ENCODE results near the gene AHNAK.
A peak's percentile ranks its signal among the peaks of the same experiment; 100 is the strongest.
"Not testable (repeated sequence)": the region's sequence is repeated elsewhere in the genome, so short reads cannot be mapped to it uniquely, and the experiment has no call there.

AHNAK gene

GRCh38 chr11:62401811-62402210, 144.8 kb downstream of the AHNAK start:
- no peak for DNase-seq

GRCh38 chr11:62401356-62401755, 145.2 kb downstream of the AHNAK start:
- DNase-seq, result no peak

GRCh38 chr11:62400760-62401159, 145.8 kb downstream of the AHNAK start:
- no peak for DNase-seq

- no peak for DNase-seq
Measured at GRCh38 chr11:62400281-62400680, 146.3 kb downstream of the AHNAK start.

GRCh38 chr11:62399878-62400266, 146.7 kb downstream of the AHNAK start:
- DNase-seq, result no peak

- DNase-seq, result no peak
Measured at GRCh38 chr11:62399172-62399877, 147.3 kb downstream of the AHNAK start.

- peak in 3 of 4 experiments; percentile 21 to 54 (median 40) for DNase-seq
Measured at GRCh38 chr11:62398011-62398994, 148.3 kb downstream of the AHNAK start.

- no peak for DNase-seq
Measured at GRCh38 chr11:62395885-62396551, 150.6 kb downstream of the AHNAK start.

- DNase-seq, result peak; percentile 77 to 93 (median 86)
Measured at GRCh38 chr11:62394825-62395538, 151.6 kb downstream of the AHNAK start.

GRCh38 chr11:62393735-62394134, 152.9 kb downstream of the AHNAK start:
- no peak for DNase-seq

- no peak for DNase-seq
Measured at GRCh38 chr11:62393061-62393611, 153.5 kb downstream of the AHNAK start.

GRCh38 chr11:62392506-62392905, 154.1 kb downstream of the AHNAK start:
- no peak for DNase-seq

GRCh38 chr11:62391642-62392425, 154.8 kb downstream of the AHNAK start:
- no peak for DNase-seq

- DNase-seq, result peak; percentile 28 to 62 (median 43)
Measured at GRCh38 chr11:62390722-62391121, 155.9 kb downstream of the AHNAK start.

- no peak for DNase-seq
Measured at GRCh38 chr11:62390237-62390636, 156.4 kb downstream of the AHNAK start.

GRCh38 chr11:62388999-62389398, 157.6 kb downstream of the AHNAK start:
- no peak for DNase-seq

GRCh38 chr11:62387381-62387780, 159.2 kb downstream of the AHNAK start:
- DNase-seq, result no peak

GRCh38 chr11:62386083-62386482, 160.5 kb downstream of the AHNAK start:
- DNase-seq, result not testable (repeated sequence)

- DNase-seq, result no peak
Measured at GRCh38 chr11:62383822-62384221, 162.8 kb downstream of the AHNAK start.

All from suppressor macrophage (primary cell).